Measurements from ENCODE around the gene TBCC.

DNA sequence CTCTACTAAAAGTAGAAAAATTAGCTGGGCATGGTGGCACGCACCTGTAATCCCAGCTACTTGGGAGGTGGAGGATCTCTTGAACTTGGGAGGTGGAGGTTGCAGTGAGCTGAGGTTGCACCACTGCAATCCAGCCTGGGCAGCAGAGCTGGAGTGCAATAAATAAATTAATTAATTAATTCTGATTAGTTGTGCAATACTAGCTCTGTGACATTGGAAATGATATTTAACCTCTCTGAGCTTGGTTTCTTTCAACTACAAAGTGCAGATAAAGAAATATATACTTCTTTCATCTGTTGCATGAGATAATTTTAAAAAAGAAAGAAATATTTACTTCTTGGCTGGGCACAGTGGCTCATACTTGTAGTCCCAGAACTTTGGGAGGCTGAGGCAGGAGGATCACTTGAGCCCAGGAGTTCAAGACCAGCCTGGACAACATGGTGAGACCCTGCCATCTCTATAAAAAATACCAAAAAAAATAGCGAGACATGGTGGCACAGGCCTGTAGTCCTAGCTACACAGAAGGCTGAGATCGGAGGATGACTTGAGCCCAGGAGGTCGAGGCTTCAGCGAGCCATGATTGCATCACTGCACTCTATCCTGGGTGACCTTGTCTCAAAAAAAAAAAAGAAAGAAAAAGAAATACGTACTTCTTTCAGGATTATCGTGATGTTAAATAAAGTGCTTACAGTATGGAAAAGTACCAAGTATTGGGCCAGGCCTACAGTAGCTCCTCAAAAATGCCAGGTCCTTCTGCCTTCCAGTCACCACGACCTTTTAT is 15.6 kb upstream of the TBCC start:
- no peak for TF ChIP-seq POLR2A (IDR thresholded peaks at IDR 0.05)
- TF ChIP-seq, protein P1, sequence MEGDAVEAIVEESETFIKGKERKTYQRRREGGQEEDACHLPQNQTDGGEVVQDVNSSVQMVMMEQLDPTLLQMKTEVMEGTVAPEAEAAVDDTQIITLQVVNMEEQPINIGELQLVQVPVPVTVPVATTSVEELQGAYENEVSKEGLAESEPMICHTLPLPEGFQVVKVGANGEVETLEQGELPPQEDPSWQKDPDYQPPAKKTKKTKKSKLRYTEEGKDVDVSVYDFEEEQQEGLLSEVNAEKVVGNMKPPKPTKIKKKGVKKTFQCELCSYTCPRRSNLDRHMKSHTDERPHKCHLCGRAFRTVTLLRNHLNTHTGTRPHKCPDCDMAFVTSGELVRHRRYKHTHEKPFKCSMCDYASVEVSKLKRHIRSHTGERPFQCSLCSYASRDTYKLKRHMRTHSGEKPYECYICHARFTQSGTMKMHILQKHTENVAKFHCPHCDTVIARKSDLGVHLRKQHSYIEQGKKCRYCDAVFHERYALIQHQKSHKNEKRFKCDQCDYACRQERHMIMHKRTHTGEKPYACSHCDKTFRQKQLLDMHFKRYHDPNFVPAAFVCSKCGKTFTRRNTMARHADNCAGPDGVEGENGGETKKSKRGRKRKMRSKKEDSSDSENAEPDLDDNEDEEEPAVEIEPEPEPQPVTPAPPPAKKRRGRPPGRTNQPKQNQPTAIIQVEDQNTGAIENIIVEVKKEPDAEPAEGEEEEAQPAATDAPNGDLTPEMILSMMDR (IDR thresholded peaks at IDR 0.05), result no peak

All from esophagus squamous epithelium (tissue), 4 donors.